Effector memory CD8-positive, alpha-beta T cell (primary cell): Measurements from ENCODE around the gene CD47.

Source experiments
- ATAC-seq: fragments of 150-1000 bp; cut with Tn5 transposase; replicated peaks from 2 replicates; pipeline ENCODE4 v1.10.0; 2021; ENCODE audit warnings: mild to moderate bottlenecking, moderate library complexity
- DNase-seq, 3 experiments: peaks; one replicate each; pipeline ENCODE4 v3.0.0; 2021
- H3K27ac Mint-ChIP-seq, 2 donors: one replicate each; pipeline ENCODE4 v1.8.0; 2022; ENCODE audit warnings: mild to moderate bottlenecking in 2 of 2, mixed read lengths in 2 of 2, moderate library complexity in 2 of 2
- H3K27me3 Mint-ChIP-seq, 2 donors: one replicate each; pipeline ENCODE4 v1.8.0; 2022; ENCODE audit warnings: mixed read lengths in 2 of 2
- H3K36me3 Mint-ChIP-seq: one replicate; pipeline ENCODE4 v1.8.0; 2022; ENCODE audit warnings: mild to moderate bottlenecking, moderate library complexity, mixed read lengths; ENCODE audit not compliant: insufficient read depth
- H3K4me1 Mint-ChIP-seq, 2 donors: one replicate each; pipeline ENCODE4 v1.8.0; 2022; ENCODE audit warnings: low read depth in 2 of 2, mixed read lengths in 2 of 2
- H3K4me3 Mint-ChIP-seq, 2 donors: one replicate each; pipeline ENCODE4 v1.8.0; 2022; ENCODE audit warnings: mild to moderate bottlenecking in 2 of 2, mixed read lengths in 2 of 2, moderate library complexity in 2 of 2
- H3K9me3 Mint-ChIP-seq, 2 donors: one replicate each; pipeline ENCODE4 v1.8.0; 2022; ENCODE audit warnings: mixed read lengths in 2 of 2

CD47 gene

GRCh38 chr3:108024146-108024850 is 66.5 kb downstream of the CD47 start:
- H3K4me3 Mint-ChIP-seq: no peak overlapping the region
- H3K4me1 Mint-ChIP-seq: peaks cover 0 to 2% of the 10 kb centered on the region in 2 donors
- H3K27me3 Mint-ChIP-seq: no peaks in the 10 kb centered on the region
- H3K36me3 Mint-ChIP-seq: no peaks in the 10 kb centered on the region
- no peak overlapping the region for H3K27ac Mint-ChIP-seq
- ATAC-seq (no peak), DNase-seq (no peak)
- H3K9me3 Mint-ChIP-seq: no peaks in the 10 kb centered on the region

- ATAC-seq (no peak), DNase-seq (no peak)
- Mint-ChIP-seq H3K9me3 (no peaks in the 10 kb centered on the region), H3K36me3 (no peaks in the 10 kb centered on the region), H3K4me1 (peaks cover 0 to 2% of the 10 kb centered on the region in 2 donors), H3K4me3 (no peak overlapping the region), H3K27ac (no peak overlapping the region), H3K27me3 (peaks cover 7 to 14% of the 10 kb centered on the region in 2 donors)
Measured at GRCh38 chr3:108022256-108023150, 68.3 kb downstream of the CD47 start.

GRCh38 chr3:108021533-108021932 is 69.3 kb downstream of the CD47 start:
- ATAC-seq (no peak), DNase-seq (no peak)
- H3K9me3 Mint-ChIP-seq: no peaks in the 10 kb centered on the region
- no peaks in the 10 kb centered on the region for H3K36me3 Mint-ChIP-seq
- H3K4me1 Mint-ChIP-seq: peaks cover 0 to 2% of the 10 kb centered on the region in 2 donors
- H3K27me3 Mint-ChIP-seq: peaks cover 11 to 20% of the 10 kb centered on the region in 2 donors
- H3K27ac Mint-ChIP-seq: no peak overlapping the region
- H3K4me3 Mint-ChIP-seq: no peak overlapping the region

- Mint-ChIP-seq H3K36me3 (no peaks in the 10 kb centered on the region), H3K4me3 (no peak overlapping the region), H3K4me1 (peaks cover 0 to 2% of the 10 kb centered on the region in 2 donors), H3K27me3 (peaks cover 14 to 24% of the 10 kb centered on the region in 2 donors), H3K9me3 (no peaks in the 10 kb centered on the region), H3K27ac (no peak overlapping the region)
- no peak for ATAC-seq
- no peak for DNase-seq
Measured at GRCh38 chr3:108021131-108021530, 69.7 kb downstream of the CD47 start.

- Mint-ChIP-seq H3K27me3 (peaks cover 24 to 25% of the 10 kb centered on the region in 2 donors), H3K4me3 (no peak overlapping the region), H3K27ac (no peak overlapping the region), H3K36me3 (no peaks in the 10 kb centered on the region), H3K4me1 (peaks cover 0 to 2% of the 10 kb centered on the region in 2 donors), H3K9me3 (no peaks in the 10 kb centered on the region)
- ATAC-seq (no peak), DNase-seq (no peak)
Measured at GRCh38 chr3:108018552-108018951, 72.3 kb downstream of the CD47 start.

GRCh38 chr3:108017587-108017986 is 73.2 kb downstream of the CD47 start:
- no peak for ATAC-seq
- Mint-ChIP-seq H3K27ac (no peak overlapping the region), H3K4me3 (no peak overlapping the region), H3K9me3 (no peaks in the 10 kb centered on the region), H3K27me3 (peaks cover 25 to 31% of the 10 kb centered on the region in 2 donors), H3K4me1 (no peaks in the 10 kb centered on the region), H3K36me3 (no peaks in the 10 kb centered on the region)
- no peak for DNase-seq

- Mint-ChIP-seq H3K27me3 (peaks cover 25 to 31% of the 10 kb centered on the region in 2 donors), H3K27ac (no peak overlapping the region), H3K9me3 (no peaks in the 10 kb centered on the region), H3K4me1 (no peaks in the 10 kb centered on the region), H3K4me3 (no peak overlapping the region), H3K36me3 (no peaks in the 10 kb centered on the region)
- DNase-seq (no peak), ATAC-seq (no peak)
Measured at GRCh38 chr3:108014943-108015342, 75.9 kb downstream of the CD47 start.

GRCh38 chr3:108013141-108014055 is 77.4 kb downstream of the CD47 start:
- H3K27ac Mint-ChIP-seq: no peak overlapping the region
- peaks cover 22 to 26% of the 10 kb centered on the region in 2 donors for H3K27me3 Mint-ChIP-seq
- ATAC-seq: no peak
- peaks cover 0 to 5% of the 10 kb centered on the region in 2 donors for H3K4me1 Mint-ChIP-seq
- no peak overlapping the region for H3K4me3 Mint-ChIP-seq
- H3K36me3 Mint-ChIP-seq: no peaks in the 10 kb centered on the region
- no peak for DNase-seq
- no peaks in the 10 kb centered on the region for H3K9me3 Mint-ChIP-seq

- H3K9me3 Mint-ChIP-seq: no peaks in the 10 kb centered on the region
- ATAC-seq (no peak), DNase-seq (no peak)
- H3K27ac Mint-ChIP-seq: no peak overlapping the region
- H3K27me3 Mint-ChIP-seq: peaks cover 20 to 24% of the 10 kb centered on the region in 2 donors
- no peak overlapping the region for H3K4me3 Mint-ChIP-seq
- H3K4me1 Mint-ChIP-seq: peaks cover 0 to 6% of the 10 kb centered on the region in 2 donors
- H3K36me3 Mint-ChIP-seq: no peaks in the 10 kb centered on the region
Measured at GRCh38 chr3:108012304-108012703, 78.5 kb downstream of the CD47 start.

- no peak overlapping the region for H3K4me3 Mint-ChIP-seq
- H3K27ac Mint-ChIP-seq: no peak overlapping the region
- peaks cover 15 to 21% of the 10 kb centered on the region in 2 donors for H3K27me3 Mint-ChIP-seq
- ATAC-seq: no peak
- H3K4me1 Mint-ChIP-seq: peaks cover 0 to 6% of the 10 kb centered on the region in 2 donors
- no peaks in the 10 kb centered on the region for H3K9me3 Mint-ChIP-seq
- H3K36me3 Mint-ChIP-seq: no peaks in the 10 kb centered on the region
- no peak for DNase-seq
Measured at GRCh38 chr3:108011616-108012015, 79.2 kb downstream of the CD47 start.

- H3K36me3 Mint-ChIP-seq: no peaks in the 10 kb centered on the region
- ATAC-seq (no peak), DNase-seq (no peak)
- H3K27me3 Mint-ChIP-seq: peaks cover 9 to 11% of the 10 kb centered on the region in 2 donors
- no peaks in the 10 kb centered on the region for H3K9me3 Mint-ChIP-seq
- H3K27ac Mint-ChIP-seq: peak overlapping the region in 1 of 2 donors; percentile 30
- no peak overlapping the region for H3K4me3 Mint-ChIP-seq
- peaks cover 0 to 6% of the 10 kb centered on the region in 2 donors for H3K4me1 Mint-ChIP-seq
Measured at GRCh38 chr3:108008931-108009639, 81.7 kb downstream of the CD47 start.

- Mint-ChIP-seq H3K4me3 (no peak overlapping the region), H3K9me3 (no peaks in the 10 kb centered on the region), H3K36me3 (peaks cover under 1% of the 10 kb centered on the region), H3K4me1 (peaks cover 0 to 6% of the 10 kb centered on the region in 2 donors), H3K27ac (no peak overlapping the region), H3K27me3 (peaks cover 4 to 9% of the 10 kb centered on the region in 2 donors)
- ATAC-seq: no peak
- DNase-seq: no peak
Measured at GRCh38 chr3:108008106-108008505, 82.7 kb downstream of the CD47 start.
